ENCODE results near the gene HSPG2.

DNA sequence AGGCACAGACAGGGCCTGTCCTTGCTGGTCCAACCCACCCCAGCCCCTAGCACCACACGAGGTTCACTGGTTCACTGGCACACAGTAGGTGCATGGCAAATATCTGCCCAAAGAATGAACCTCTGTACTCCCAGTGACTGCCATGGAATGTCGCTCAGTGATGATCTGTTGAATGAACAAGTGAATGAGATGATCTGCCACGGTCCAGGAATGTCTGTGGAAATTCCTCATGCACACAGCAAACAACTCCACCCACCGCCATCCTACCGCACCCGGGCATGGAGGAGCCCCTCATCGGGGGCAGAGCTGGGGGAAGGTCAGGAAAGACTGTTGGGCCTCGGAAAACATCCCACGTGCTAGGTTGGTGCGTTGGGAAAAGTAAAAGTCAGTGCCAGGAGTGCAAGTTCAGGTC, 1.7 kb downstream of the HSPG2 start:
- TF ChIP-seq TAF1 (IDR thresholded peaks at IDR 0.05; ENCODE audit: borderline replicate concordance, low read depth, low read length), result no peak
- no peak for TF ChIP-seq POLR2A (IDR thresholded peaks at IDR 0.05; ENCODE audit: low read depth, low read length)
